GM18861 (cell line): ENCODE measurements around the gene NANS.

Experiments
- ATAC-seq: cut with Tn5 transposase; IDR thresholded peaks from one replicate; pipeline ENCODE4 v1.9.1; 2021; ENCODE audit not compliant: unreplicated experiment

NANS gene

DNA sequence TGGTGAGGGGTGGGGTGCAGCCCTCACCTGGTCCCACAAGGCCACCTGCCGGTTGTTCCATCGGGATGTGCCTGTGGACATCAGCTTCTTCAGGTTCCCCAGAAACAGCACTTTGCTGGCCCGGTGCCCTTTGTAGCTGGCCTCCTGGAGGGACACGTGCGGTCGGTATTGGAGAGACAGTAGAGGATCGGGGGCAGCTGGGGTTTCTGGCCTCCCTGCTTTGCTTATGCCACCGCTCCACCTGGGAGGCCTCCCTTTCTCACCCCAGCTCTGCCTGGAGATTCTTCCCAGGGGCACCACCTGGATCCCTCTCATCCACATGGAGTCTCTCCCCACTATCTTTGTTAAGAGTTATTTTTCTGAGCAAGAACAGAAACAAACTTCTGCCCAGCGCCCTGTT lies 75.6 kb downstream of the NANS start:
- no peak for ATAC-seq
